AG10803 (cell line): ENCODE results near the gene CCNE1.

Source experiments
- DNase-seq: peaks from one replicate; pipeline ENCODE4 v3.0.0; 2010; ENCODE audit warnings: low read depth
- H3K4me3 ChIP-seq: 2 replicates; pipeline ENCODE4 v1.5.1; 2011; ENCODE audit warnings: mild to moderate bottlenecking, low read length, control low read depth
- CTCF ChIP-seq: conservative IDR thresholded peaks from 2 replicates; pipeline ENCODE4 v1.5.1; 2011; ENCODE audit warnings: mild to moderate bottlenecking, low read length, control low read depth, inconsistent platforms

CCNE1 gene

GRCh38 chr19:29779921-29780320, 31.9 kb upstream of the CCNE1 start:
- DNase-seq = no peak
- no peak for TF ChIP-seq CTCF
- H3K4me3 ChIP-seq = no peak overlapping the region

- DNase-seq = no peak
- no peak overlapping the region for H3K4me3 ChIP-seq
- no peak for TF ChIP-seq CTCF
Observed at GRCh38 chr19:29781386-29782259, 30.2 kb upstream of the CCNE1 start.

- H3K4me3 ChIP-seq = no peak overlapping the region
- no peak for TF ChIP-seq CTCF
- DNase-seq = no peak
Observed at GRCh38 chr19:29782260-29782580, 29.6 kb upstream of the CCNE1 start.

GRCh38 chr19:29783627-29784190, 28.1 kb upstream of the CCNE1 start:
- no peak overlapping the region for H3K4me3 ChIP-seq
- TF ChIP-seq CTCF = no peak
- DNase-seq = no peak

- H3K4me3 ChIP-seq = no peak overlapping the region
- DNase-seq = no peak
- no peak for TF ChIP-seq CTCF
Observed at GRCh38 chr19:29784598-29785223, 27.1 kb upstream of the CCNE1 start.

- TF ChIP-seq CTCF = no peak
- DNase-seq = no peak
Observed at GRCh38 chr19:29785360-29785759, 26.4 kb upstream of the CCNE1 start.

More at GRCh38 chr19:29785360-29785759, 26.4 kb upstream of the CCNE1 start:
- H3K4me3 ChIP-seq = no peak overlapping the region
